Activated T-helper 1 cell treated with anti-CD3 and anti-CD28 coated beads, Interleukin-12 subunit alpha, Interleukin-12 subunit beta, Interleukin-2, Interleukin-4 antibody, amounts not matched to agents 30 ng/mL and 10 ng/mL and 1 ng/mL, durations not matched to agents 14 hours and 24 hours and 36 hours (primary cell): Measurements from ENCODE around the gene NANOGP8. TPM values are rescaled to one million over a fixed set of nuclear protein-coding genes. Genes with fewer than 3 reads are reported as not detected.

ENCODE experiments used
- DNase-seq: peaks from one replicate; pipeline ENCODE4 v3.0.0; 2021; ENCODE audit warnings: low spot score
- H3K27ac Mint-ChIP-seq: one replicate; pipeline ENCODE4 v1.8.0; 2021; ENCODE audit warnings: mild to moderate bottlenecking, mixed read lengths
- H3K27me3 Mint-ChIP-seq: one replicate; pipeline ENCODE4 v1.8.0; 2022; ENCODE audit warnings: mild to moderate bottlenecking, moderate library complexity, mixed read lengths; ENCODE audit not compliant: insufficient read depth
- H3K36me3 Mint-ChIP-seq: one replicate; pipeline ENCODE4 v1.8.0; 2021; ENCODE audit warnings: low read depth, mixed read lengths
- H3K4me1 Mint-ChIP-seq: one replicate; pipeline ENCODE4 v1.8.0; 2021; ENCODE audit warnings: low read depth, mixed read lengths
- H3K4me3 Mint-ChIP-seq: one replicate; pipeline ENCODE4 v1.8.0; 2021; ENCODE audit warnings: mild to moderate bottlenecking, moderate library complexity, mixed read lengths
- H3K9me3 Mint-ChIP-seq: one replicate; pipeline ENCODE4 v1.8.0; 2021; ENCODE audit warnings: mixed read lengths
- intact Hi-C: fragments of 100-400 bp; cut with micrococcal nuclease; formaldehyde crosslinking; loops from one replicate; pipeline ENCODE4 v1.15.1; 2024
- total RNA-seq: library from RNA; stranded (reverse); gene quantifications from 2 replicates; pipeline ENCODE4 v1.2.3, GENCODE V29; 2022

Gene NANOGP8
- total RNA-seq, 1 donor from 2014 or later, result not detected

GRCh38 chr15:35111861-35112260 is 26.8 kb upstream of the NANOGP8 start:
- DNase-seq, result no peak
- no peaks in the 10 kb centered on the region for H3K4me1 Mint-ChIP-seq
- intact Hi-C loops, result no loop called here
- H3K4me3 Mint-ChIP-seq, result no peak overlapping the region
- H3K9me3 Mint-ChIP-seq, result no peaks in the 10 kb centered on the region
- no peaks in the 10 kb centered on the region for H3K36me3 Mint-ChIP-seq
- H3K27ac Mint-ChIP-seq, result no peak overlapping the region
- H3K27me3 Mint-ChIP-seq, result no peaks in the 10 kb centered on the region

DNA sequence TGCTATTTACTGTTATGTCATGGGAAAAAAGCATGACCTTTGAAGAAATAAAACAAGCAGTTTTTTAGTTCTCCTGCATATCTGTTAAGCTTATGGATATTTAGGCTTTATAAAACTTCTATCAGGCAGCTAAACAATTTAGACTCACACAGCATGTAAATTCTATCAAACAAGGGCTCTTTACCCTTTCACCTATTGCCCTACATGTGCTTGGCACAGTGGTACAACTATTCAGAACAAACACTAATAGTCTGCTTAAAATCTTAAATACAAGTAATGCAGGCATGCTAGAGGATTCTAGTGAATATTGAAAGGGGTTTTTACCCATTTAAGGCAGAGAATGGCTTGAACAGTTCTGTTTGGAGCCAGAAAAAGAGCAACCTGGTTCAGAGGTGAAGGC is 23.4 kb upstream of the NANOGP8 start:
- Mint-ChIP-seq H3K4me1 (no peaks in the 10 kb centered on the region), H3K4me3 (no peak overlapping the region), H3K27me3 (no peaks in the 10 kb centered on the region), H3K36me3 (no peaks in the 10 kb centered on the region), H3K27ac (no peak overlapping the region), H3K9me3 (no peaks in the 10 kb centered on the region)
- intact Hi-C loops, result no loop called here
- no peak for DNase-seq

DNA sequence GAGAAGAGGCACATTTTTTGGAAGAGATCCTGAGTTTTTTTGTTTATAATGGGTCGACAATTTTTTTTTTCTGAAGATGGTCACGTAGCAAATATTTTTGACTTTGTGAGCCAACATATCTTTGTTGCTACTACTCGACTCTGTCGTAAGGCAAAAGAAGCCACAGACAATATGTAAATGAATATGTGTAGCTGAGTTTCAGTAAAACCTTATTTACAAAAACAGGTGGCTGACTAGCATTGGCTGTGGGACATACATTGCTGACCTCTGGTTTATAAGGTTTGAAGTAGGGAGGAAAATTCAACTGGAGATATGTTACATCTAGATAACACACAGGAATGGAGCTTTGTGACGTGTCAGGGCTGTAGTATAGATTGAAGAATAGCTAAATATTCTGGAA is 22.5 kb upstream of the NANOGP8 start:
- Mint-ChIP-seq H3K27me3 (no peaks in the 10 kb centered on the region), H3K4me1 (no peaks in the 10 kb centered on the region), H3K4me3 (no peak overlapping the region), H3K9me3 (no peaks in the 10 kb centered on the region), H3K36me3 (no peaks in the 10 kb centered on the region), H3K27ac (no peak overlapping the region)
- no peak for DNase-seq
- intact Hi-C loops, result no loop called here

DNA sequence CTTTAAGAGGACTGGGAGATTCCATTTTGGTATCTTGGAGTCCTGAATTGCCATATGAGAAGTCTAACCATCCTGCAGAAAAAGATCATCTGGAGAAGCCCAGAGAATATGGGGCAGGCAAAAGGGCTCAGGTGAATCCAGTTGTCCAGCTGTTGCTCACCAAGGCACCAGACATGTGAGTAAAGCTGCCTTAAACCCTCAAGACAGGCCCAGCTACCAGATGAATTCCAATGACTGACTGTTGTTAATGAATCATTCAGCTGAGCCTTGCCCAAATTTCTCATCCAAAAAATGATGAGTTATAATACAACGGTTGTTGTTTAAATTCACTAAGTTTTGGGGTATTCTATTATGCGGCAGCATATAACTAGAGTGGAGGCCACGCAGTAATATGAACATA is 22.0 kb upstream of the NANOGP8 start:
- no peaks in the 10 kb centered on the region for H3K4me1 Mint-ChIP-seq
- no peaks in the 10 kb centered on the region for H3K27me3 Mint-ChIP-seq
- no peak for DNase-seq
- H3K9me3 Mint-ChIP-seq, result no peaks in the 10 kb centered on the region
- H3K36me3 Mint-ChIP-seq, result no peaks in the 10 kb centered on the region
- intact Hi-C loops, result no loop called here
- no peak overlapping the region for H3K27ac Mint-ChIP-seq
- no peak overlapping the region for H3K4me3 Mint-ChIP-seq

DNA sequence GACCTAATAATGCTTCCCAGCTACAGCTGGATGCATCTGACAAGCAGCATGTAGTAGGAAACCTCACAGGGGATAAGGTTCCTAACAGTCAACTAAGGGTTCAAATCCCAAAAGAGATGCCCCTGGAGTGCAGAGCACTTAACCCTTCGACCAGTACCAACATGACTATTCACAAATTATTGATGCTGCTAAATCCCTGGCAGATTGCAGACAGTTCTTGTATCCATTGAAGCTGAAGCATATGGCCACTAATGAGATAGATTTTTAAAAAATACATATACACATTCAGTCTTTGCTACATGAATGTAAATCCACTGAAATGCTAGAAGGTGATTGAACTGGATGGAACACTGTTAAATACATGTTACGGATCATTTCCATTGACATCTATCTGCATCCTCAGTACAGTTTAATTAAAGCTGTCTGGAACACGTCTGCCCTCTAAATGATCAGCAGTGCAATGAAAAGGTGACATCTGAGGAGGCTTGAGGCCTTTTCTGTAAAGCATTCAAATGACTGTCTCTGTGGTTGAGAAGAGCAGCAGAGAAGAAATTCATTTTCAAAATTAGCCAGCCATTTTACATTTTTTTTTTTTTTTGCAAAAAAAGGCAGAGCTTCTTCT is 19.5 kb upstream of the NANOGP8 start:
- intact Hi-C loops, result no loop called here
- no peak overlapping the region for H3K27ac Mint-ChIP-seq
- DNase-seq, result no peak
- H3K4me3 Mint-ChIP-seq, result no peak overlapping the region
- H3K27me3 Mint-ChIP-seq, result no peaks in the 10 kb centered on the region
- no peaks in the 10 kb centered on the region for H3K9me3 Mint-ChIP-seq
- H3K4me1 Mint-ChIP-seq, result no peaks in the 10 kb centered on the region
- H3K36me3 Mint-ChIP-seq, result no peaks in the 10 kb centered on the region

- Mint-ChIP-seq H3K9me3 (no peaks in the 10 kb centered on the region), H3K4me1 (no peaks in the 10 kb centered on the region), H3K27me3 (peaks cover 2% of the 10 kb centered on the region), H3K36me3 (no peaks in the 10 kb centered on the region), H3K4me3 (no peak overlapping the region), H3K27ac (no peak overlapping the region)
- DNase-seq, result no peak
- intact Hi-C loops, result no loop called here
These were observed 17.1 kb upstream of the NANOGP8 start for GRCh38 chr15:35102186-35102585.

GRCh38 chr15:35101335-35101734 is 16.2 kb upstream of the NANOGP8 start:
- Mint-ChIP-seq H3K36me3 (no peaks in the 10 kb centered on the region), H3K27me3 (peaks cover 3% of the 10 kb centered on the region), H3K27ac (no peak overlapping the region), H3K4me3 (no peak overlapping the region), H3K4me1 (no peaks in the 10 kb centered on the region), H3K9me3 (no peaks in the 10 kb centered on the region)
- DNase-seq, result no peak
- intact Hi-C loops, result no loop called here

DNA sequence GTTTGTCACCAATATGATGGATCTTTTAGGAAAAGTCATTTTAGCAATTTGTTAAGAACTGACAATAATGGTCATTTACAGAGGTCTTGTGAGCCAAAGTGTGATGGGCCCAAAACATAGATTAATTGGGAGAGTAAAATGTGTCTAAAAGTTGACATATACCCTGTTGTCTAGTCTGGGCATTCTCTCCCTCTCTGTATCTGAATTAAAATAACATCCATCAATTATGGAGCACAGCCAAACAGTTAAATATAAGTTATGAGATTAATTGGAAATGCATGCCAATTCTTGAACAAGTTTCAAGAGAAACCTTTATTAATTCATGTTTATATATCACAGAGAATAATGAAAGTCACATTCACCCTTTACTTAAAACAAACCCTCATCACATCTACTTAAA is 13.6 kb upstream of the NANOGP8 start:
- intact Hi-C loops, result no loop called here
- no peak for DNase-seq

DNA sequence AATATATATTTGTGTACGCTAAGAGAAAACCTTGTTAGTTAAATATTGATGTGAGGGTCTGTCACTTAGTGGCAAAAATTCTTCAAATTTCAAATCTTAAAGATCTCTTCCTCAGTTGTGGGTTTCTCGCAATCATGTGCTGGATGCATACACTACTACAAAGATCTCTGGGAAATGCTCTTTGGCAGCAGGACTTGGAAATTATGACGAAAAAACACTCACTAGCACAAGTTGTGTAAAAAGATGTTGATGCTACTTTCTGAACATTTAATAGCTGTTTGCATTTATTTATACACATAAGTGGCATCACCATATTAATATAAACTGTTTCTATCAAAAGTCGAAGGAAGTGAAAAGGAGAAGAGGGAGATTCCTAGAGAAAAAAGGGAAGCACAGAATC is 10.8 kb upstream of the NANOGP8 start:
- no peak for DNase-seq
- H3K4me1 Mint-ChIP-seq, result no peaks in the 10 kb centered on the region
- no peak overlapping the region for H3K4me3 Mint-ChIP-seq
- H3K27ac Mint-ChIP-seq, result no peak overlapping the region
- H3K9me3 Mint-ChIP-seq, result no peaks in the 10 kb centered on the region
- intact Hi-C loops, result no loop called here
- peaks cover 3% of the 10 kb centered on the region for H3K27me3 Mint-ChIP-seq
- H3K36me3 Mint-ChIP-seq, result no peaks in the 10 kb centered on the region

More for the DNA sequence above, 13.6 kb upstream of the NANOGP8 start:
- no peaks in the 10 kb centered on the region for H3K9me3 Mint-ChIP-seq
- no peaks in the 10 kb centered on the region for H3K4me1 Mint-ChIP-seq
- H3K27me3 Mint-ChIP-seq, result peaks cover 3% of the 10 kb centered on the region
- no peak overlapping the region for H3K4me3 Mint-ChIP-seq
- H3K36me3 Mint-ChIP-seq, result no peaks in the 10 kb centered on the region
- no peak overlapping the region for H3K27ac Mint-ChIP-seq

GRCh38 chr15:35092846-35093245 is 7.8 kb upstream of the NANOGP8 start:
- Mint-ChIP-seq H3K27me3 (peaks cover 4% of the 10 kb centered on the region), H3K4me1 (no peaks in the 10 kb centered on the region), H3K9me3 (no peaks in the 10 kb centered on the region), H3K4me3 (no peak overlapping the region), H3K27ac (no peak overlapping the region), H3K36me3 (no peaks in the 10 kb centered on the region)
- intact Hi-C loops, result no loop called here
- DNase-seq, result no peak

DNA sequence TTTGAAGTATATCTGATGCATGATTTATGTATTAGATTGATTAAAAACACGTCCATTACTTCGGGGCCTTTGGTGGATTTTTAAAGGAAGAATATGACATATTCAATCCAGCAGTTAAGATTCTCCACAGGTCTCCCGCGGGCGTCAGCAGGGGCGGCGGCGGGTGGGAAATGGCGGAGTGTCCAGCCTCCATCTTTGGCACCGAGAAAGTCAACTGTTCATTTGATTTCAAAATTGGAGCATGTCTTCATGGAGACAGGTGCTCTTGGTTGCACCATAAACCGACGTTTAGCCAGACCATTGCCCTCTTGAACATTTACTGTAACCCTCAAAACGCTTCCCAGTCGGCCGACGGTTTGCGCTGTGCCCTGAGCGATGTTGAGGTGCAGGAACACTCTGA is 7.2 kb upstream of the NANOGP8 start:
- Mint-ChIP-seq H3K27me3 (peaks cover 4% of the 10 kb centered on the region), H3K4me1 (no peaks in the 10 kb centered on the region), H3K27ac (no peak overlapping the region), H3K4me3 (no peak overlapping the region), H3K36me3 (no peaks in the 10 kb centered on the region), H3K9me3 (no peaks in the 10 kb centered on the region)
- DNase-seq, result no peak
- intact Hi-C loops, result no loop called here

DNA sequence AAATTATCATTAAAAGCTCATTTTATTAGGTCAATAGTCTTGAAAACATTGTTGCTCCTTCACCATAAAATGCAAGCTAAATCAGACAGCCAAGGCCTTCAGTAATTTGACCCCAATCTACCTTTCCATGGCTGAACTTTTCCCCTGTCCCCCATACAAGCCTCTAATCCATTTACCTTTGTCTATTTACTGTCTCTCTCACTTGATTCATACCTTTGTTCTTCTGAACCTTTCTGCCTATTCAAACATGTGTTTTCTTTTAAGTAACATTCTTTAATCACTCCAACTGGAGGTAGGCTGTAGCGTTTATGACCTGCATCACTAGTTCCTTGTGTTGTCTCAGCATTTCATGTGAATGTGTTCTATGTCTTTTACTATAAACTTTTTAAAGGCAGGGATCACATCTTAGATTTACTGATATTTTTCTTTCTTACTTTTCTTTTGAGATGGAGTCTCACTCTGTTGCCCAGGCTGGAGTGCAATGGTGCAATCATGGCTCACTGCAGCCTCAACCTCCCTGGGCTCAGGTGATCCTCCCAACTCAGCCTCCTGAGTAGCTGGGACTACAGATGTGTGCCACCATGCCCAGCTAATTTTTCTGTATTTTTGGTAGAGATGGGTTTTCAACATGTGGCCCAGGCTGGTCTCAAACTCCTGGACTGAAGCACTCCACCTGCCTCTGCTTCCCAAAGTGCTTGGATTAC is 5.2 kb upstream of the NANOGP8 start:
- Mint-ChIP-seq H3K36me3 (no peaks in the 10 kb centered on the region), H3K4me3 (no peak overlapping the region), H3K27me3 (peaks cover 1% of the 10 kb centered on the region), H3K9me3 (no peaks in the 10 kb centered on the region), H3K4me1 (no peaks in the 10 kb centered on the region), H3K27ac (no peak overlapping the region)
- DNase-seq, result no peak
- intact Hi-C loops, result no loop called here

- H3K4me3 Mint-ChIP-seq, result no peak overlapping the region
- intact Hi-C loops, result no loop called here
- H3K27ac Mint-ChIP-seq, result no peak overlapping the region
These were observed 4.5 kb upstream of the NANOGP8 start for GRCh38 chr15:35089551-35089950.

GRCh38 chr15:35088329-35088728 is 3.2 kb upstream of the NANOGP8 start:
- intact Hi-C loops, result no loop called here

More at GRCh38 chr15:35089551-35089950, 4.5 kb upstream of the NANOGP8 start:
- DNase-seq, result no peak
- Mint-ChIP-seq H3K4me1 (no peaks in the 10 kb centered on the region), H3K27me3 (peaks cover 1% of the 10 kb centered on the region), H3K9me3 (no peaks in the 10 kb centered on the region), H3K36me3 (no peaks in the 10 kb centered on the region)

More at GRCh38 chr15:35088329-35088728, 3.2 kb upstream of the NANOGP8 start:
- H3K36me3 Mint-ChIP-seq, result no peaks in the 10 kb centered on the region
- no peaks in the 10 kb centered on the region for H3K4me1 Mint-ChIP-seq
- no peaks in the 10 kb centered on the region for H3K9me3 Mint-ChIP-seq
- H3K27me3 Mint-ChIP-seq, result peaks cover 1% of the 10 kb centered on the region
- no peak for DNase-seq
- H3K4me3 Mint-ChIP-seq, result no peak overlapping the region
- H3K27ac Mint-ChIP-seq, result no peak overlapping the region
